Prostate gland (tissue), 2 donors: ENCODE results near the gene ELAVL1. TPM values are rescaled to one million over a fixed set of nuclear protein-coding genes. Genes with fewer than 3 reads are reported as not detected.

Source experiments
- DNase-seq: peaks from one replicate; pipeline ENCODE4 v3.0.0-alpha.2; 2019; ENCODE audit warnings: low spot score
- H3K27ac ChIP-seq, 2 donors: fragments of 200-600 bp; sonication (generic); 2 replicates each; pipeline ENCODE4 v1.5.1; 2017 to 2019
- H3K27me3 ChIP-seq: fragments of 200-600 bp; sonication (generic); replicated peaks from 2 replicates; pipeline ENCODE4 v1.5.1; 2019; ENCODE audit not compliant: insufficient read depth
- H3K36me3 ChIP-seq, 2 donors: fragments of 200-600 bp; sonication (generic); 1 replicate in 1 of 2; 2 replicates in 1 of 2; pipeline versions ENCODE4 v1.5.1 to v1.8.1; 2017 to 2019
- H3K4me1 ChIP-seq: fragments of 200-600 bp; sonication (generic); replicated peaks from 2 replicates; pipeline ENCODE4 v1.5.1; 2019
- H3K4me3 ChIP-seq, 2 donors: fragments of 200-600 bp; sonication (generic); 2 replicates each; pipeline ENCODE4 v1.5.1; 2017 to 2019
- H3K9me3 ChIP-seq: fragments of 200-600 bp; sonication (generic); 2 replicates; pipeline ENCODE4 v1.5.1; 2017
- CTCF ChIP-seq, 4 experiments: fragments of 200-600 bp in 2 of 4; fragments of 450-650 bp in 2 of 4; sonication (generic) in 2 of 4; IDR thresholded peaks; 1 replicate in 3 of 4; 2 replicates in 1 of 4; pipeline ENCODE4 v1.5.1; 2016 to 2019; ENCODE audit warnings: antibody characterized with exemption in 4 of 4, mild to moderate bottlenecking in 2 of 4, moderate library complexity in 2 of 4
- POLR2A ChIP-seq: fragments of 450-650 bp; IDR thresholded peaks from one replicate; pipeline ENCODE4 v1.6.1; 2016; ENCODE audit warnings: antibody characterized with exemption, mild to moderate bottlenecking
- POLR2AphosphoS5 ChIP-seq: sonication (generic); formaldehyde crosslinking; IDR thresholded peaks from one replicate; pipeline ENCODE4 v1.6.1; 2017; ENCODE audit warnings: antibody characterized with exemption
- WGBS: methylation state at CpG from one replicate; pipeline ENCODE4 v1.1.5; 2018; 5-methylcytosine and 5-hydroxymethylcytosine counted together
- intact Hi-C: fragments of 100-400 bp; cut with DNase I; formaldehyde crosslinking; loops from one replicate; pipeline ENCODE4 v1.14.2; 2022
- total RNA-seq, 2 donors: library from RNA; depleted of rRNA; stranded (reverse); fragments of >200 nt; gene quantifications; one replicate each; pipeline ENCODE4 v1.1.0, GENCODE V29; 2016

Gene ELAVL1
- total RNA-seq, 2 donors from 2014 or later, result 35.6 to 76.9 TPM

DNA sequence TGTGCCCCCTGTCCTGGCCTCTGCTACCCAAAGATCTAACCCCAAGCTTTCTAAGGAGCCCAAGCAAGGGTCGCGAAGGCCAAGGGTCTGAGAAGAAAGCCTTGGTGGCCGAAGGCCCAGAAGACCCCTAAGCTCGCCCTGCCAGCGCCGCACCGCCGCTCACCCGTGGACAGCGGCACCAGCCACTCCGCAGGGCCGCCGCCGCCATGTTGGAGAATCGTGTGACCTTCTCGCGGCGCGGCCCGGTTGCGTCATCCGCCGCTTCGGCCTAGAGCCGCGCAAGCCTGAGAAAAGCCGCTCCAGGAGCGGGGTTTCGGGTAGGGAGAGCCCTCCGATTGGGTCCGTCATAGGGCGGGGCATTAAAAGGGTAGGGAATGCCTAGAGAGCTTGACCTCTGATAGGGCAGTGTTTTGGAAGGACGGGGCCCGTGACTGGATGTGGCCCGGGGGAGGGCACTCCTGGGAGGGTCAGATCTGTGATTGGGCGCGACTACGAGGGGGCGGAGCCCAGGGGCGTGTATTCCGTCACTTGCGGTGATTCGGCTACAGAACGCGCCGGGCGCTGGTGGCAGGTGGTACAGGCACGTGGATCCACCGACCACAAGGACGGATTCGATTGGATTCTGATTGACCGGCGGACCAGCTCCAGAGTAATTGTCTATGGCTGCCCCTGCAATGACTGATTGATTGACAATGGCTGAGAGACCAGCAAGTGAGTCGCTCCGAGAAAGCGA, 61.8 kb downstream of the ELAVL1 start, which contains the start of gene TIMM44:
Gene TIMM44, minus strand, starts transcription at position 223 of the 733 bp plus-strand sequence. Its CDS starts 15 bp downstream, at position 208.
- intact Hi-C loops, result loop anchor here (2.0 to 5.0 kb wide), 2 partner anchors 59 to 307 kb away; no protein-coding TSS in a partner anchor
- under 1% methylated on average over 50 of the region's 56 CpGs for WGBS
- Histone ChIP-seq H3K27ac (peak within 1 kb of the TSS; percentile 95 to 97), H3K4me3 (peak within 1 kb of the TSS; percentile 89 to 93), H3K27me3 (no peaks in the 10 kb centered on the region), H3K9me3 (no peaks in the 10 kb centered on the region), H3K36me3 (no peaks in the 10 kb centered on the region), H3K4me1 (no peaks in the 10 kb centered on the region)
- DNase-seq, result peak; percentile 99
- TF ChIP-seq POLR2A (peak; percentile 66), CTCF (IDR thresholded peaks at IDR 0.05) (no peak), POLR2AphosphoS5 (peak; percentile 99)

GRCh38 chr19:7942981-7943443, 62.4 kb downstream of the ELAVL1 start:
- WGBS, result 3% methylated on average over 33 of the region's 33 CpGs
- Histone ChIP-seq H3K4me3 (peak overlapping the region; percentile 89 to 93), H3K36me3 (no peaks in the 10 kb centered on the region), H3K9me3 (no peaks in the 10 kb centered on the region), H3K27ac (peak overlapping the region; percentile 95 to 97), H3K27me3 (no peaks in the 10 kb centered on the region), H3K4me1 (no peaks in the 10 kb centered on the region)
- intact Hi-C loops, result loop anchor here (5.0 kb wide), 1 partner anchor 59 kb away; no protein-coding TSS in a partner anchor
- TF ChIP-seq POLR2A (no peak), POLR2AphosphoS5 (no peak), CTCF (IDR thresholded peaks at IDR 0.05) (no peak)
- DNase-seq, result no peak

DNA sequence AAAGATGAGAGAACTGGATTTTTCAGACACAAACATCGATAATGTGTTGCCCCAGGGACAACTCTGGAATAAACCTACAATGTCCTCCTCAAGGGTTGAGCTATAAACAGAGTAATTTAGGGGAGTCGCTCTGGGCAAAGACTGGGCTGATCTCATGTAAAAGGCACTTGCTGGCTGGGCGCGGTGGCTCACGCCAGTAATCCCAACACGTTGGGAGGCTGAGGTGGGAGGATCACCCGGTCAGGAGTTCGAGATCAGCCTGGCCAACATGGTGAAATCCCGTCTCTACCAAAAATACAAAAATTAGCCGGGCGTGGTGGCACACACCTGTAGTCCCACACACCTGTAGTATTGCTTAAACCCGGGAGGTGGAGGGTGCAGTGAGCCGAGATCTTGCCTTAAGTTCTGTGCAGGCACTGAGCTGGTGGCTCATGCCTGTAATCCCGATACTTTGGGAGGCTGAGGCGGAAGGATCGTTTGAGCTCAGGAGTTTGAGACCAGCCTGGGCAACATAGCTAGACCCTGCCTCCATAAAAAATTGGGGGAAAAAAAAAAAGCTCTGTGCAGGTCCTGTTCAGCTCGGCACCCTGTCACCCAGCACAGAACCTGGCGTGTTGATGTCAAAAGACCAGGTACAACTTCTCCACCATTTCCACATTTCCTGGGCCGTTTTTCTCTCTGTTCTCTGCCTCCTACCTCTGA, 63.4 kb downstream of the ELAVL1 start:
- WGBS, result 90% methylated on average over 19 of the region's 19 CpGs
- TF ChIP-seq CTCF (IDR thresholded peaks at IDR 0.05) (no peak), POLR2AphosphoS5 (no peak), POLR2A (no peak)
- DNase-seq, result no peak
- no peaks in the 10 kb centered on the region for H3K27me3 ChIP-seq
- H3K4me3 ChIP-seq, result peak overlapping the region in 1 of 2 donors; percentile 93
- no peak overlapping the region for H3K27ac ChIP-seq
- no peaks in the 10 kb centered on the region for H3K4me1 ChIP-seq
- H3K36me3 ChIP-seq, result peaks cover 0 to 6% of the 10 kb centered on the region in 2 donors
- no peaks in the 10 kb centered on the region for H3K9me3 ChIP-seq
- intact Hi-C loops, result loop anchor here (5.0 kb wide), 1 partner anchor 60 kb away; no protein-coding TSS in a partner anchor

DNA sequence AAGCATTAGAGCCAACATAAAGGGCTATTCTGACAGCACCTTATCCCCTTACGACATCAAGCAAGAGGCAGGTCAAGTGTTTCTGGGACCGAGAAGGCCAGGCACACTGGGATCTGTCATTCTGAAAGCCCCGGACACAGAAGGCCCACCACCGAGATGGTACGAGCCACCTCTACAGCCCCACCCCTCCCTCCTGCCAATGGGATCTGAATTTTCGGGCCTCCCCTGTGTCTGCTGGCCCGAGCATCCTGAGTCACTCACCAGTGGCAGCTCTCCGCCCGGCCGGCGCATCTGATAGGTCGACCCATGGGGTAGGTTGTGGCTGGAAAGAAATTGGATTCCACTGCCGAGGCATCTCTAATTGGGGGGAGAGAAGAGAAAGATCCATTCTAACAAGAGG, 64.6 kb downstream of the ELAVL1 start:
- peaks cover 0 to 16% of the 10 kb centered on the region in 2 donors for H3K36me3 ChIP-seq
- H3K4me3 ChIP-seq, result no peak overlapping the region
- H3K27me3 ChIP-seq, result no peaks in the 10 kb centered on the region
- no peak for DNase-seq
- intact Hi-C loops, result loop anchor here (5.0 kb wide), 1 partner anchor 61 kb away; no protein-coding TSS in a partner anchor
- no peaks in the 10 kb centered on the region for H3K9me3 ChIP-seq
- WGBS, result 89% methylated on average over 13 of the region's 13 CpGs
- H3K27ac ChIP-seq, result no peak overlapping the region
- H3K4me1 ChIP-seq, result no peaks in the 10 kb centered on the region
- TF ChIP-seq CTCF (IDR thresholded peaks at IDR 0.05), result no peak
- no peak for TF ChIP-seq POLR2AphosphoS5
- TF ChIP-seq POLR2A, result no peak
